Globus pallidus (tissue), 1 donor: ENCODE results near the gene GPR158.

Experiments
- DNase-seq: peaks from one replicate; pipeline ENCODE4 v3.0.0-alpha.2; 2015; ENCODE audit warnings: low spot score

Gene GPR158

GRCh38 chr10:25191162-25191895 lies 16.5 kb downstream of the GPR158 start:
- no peak for DNase-seq

GRCh38 chr10:25198151-25198550 lies 23.4 kb downstream of the GPR158 start:
- DNase-seq = no peak

GRCh38 chr10:25206693-25207414 lies 32.1 kb downstream of the GPR158 start:
- no peak for DNase-seq

- no peak for DNase-seq
Measured at GRCh38 chr10:25209618-25210017, 34.8 kb downstream of the GPR158 start.

GRCh38 chr10:25210265-25210664 lies 35.5 kb downstream of the GPR158 start:
- DNase-seq = no peak

DNA sequence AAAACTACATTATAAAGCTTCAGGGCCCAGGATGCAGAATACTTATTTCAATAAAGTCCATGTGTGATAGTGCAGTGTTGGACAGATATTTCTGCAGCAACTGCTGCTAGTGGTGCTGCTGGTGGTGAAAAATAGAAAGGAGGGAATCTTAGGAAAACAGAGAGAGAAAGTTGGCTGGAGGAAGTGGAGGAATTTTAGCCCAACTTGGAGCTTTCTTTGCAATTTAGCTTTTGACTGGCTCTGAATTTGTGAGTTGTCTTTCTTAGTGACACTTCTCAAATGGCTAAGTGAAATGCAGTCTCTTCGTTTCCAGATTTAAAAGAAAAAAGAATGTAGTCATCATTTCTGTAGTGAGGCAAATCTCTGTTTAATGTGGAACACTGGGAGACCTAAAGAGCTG lies 45.4 kb downstream of the GPR158 start:
- no peak for DNase-seq

- DNase-seq = no peak
Measured at GRCh38 chr10:25222085-25222660, 47.4 kb downstream of the GPR158 start.

- peak; percentile 81 for DNase-seq
Measured at GRCh38 chr10:25226775-25227682, 52.2 kb downstream of the GPR158 start.

DNA sequence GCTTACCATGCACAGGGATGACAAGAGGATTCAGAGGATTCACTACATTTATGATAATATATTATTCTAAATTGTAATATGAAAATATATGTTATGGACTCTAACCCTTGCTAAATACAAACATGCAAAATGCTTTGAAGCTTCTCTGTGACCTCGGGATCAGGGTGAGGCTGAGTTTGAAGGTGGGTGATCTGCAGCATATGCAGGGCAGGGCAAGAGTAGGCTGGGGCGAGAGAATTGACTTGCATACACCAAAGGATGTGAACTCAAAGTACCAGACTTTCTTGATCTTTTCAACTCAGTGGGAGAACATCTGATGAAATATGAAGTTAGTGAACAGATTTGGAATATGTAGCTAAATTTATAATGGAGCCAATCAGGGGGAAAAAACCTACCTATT lies 57.0 kb downstream of the GPR158 start:
- no peak for DNase-seq

DNA sequence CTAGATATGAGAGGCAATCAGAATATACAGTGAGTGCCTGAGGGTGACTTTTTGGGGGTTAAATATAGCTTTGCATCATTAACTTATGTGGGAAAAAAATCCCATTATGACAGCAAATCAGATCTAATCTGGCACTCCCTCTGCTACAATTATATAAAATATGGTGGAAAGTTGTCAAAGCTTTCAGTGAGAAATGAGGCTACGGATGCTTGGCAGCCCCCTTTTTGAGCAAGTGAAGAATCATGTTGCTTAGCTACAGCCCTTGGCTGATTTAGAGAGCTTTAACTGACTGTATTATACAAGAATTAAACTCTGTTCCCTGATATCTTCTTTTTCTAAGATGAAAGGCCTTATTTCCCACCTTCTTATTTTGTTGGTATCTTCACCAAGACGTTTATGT lies 57.4 kb downstream of the GPR158 start:
- no peak for DNase-seq

- DNase-seq = no peak
Measured at GRCh38 chr10:25245165-25245564, 70.4 kb downstream of the GPR158 start.

- DNase-seq = no peak
Measured at GRCh38 chr10:25257646-25258045, 82.8 kb downstream of the GPR158 start.

DNA sequence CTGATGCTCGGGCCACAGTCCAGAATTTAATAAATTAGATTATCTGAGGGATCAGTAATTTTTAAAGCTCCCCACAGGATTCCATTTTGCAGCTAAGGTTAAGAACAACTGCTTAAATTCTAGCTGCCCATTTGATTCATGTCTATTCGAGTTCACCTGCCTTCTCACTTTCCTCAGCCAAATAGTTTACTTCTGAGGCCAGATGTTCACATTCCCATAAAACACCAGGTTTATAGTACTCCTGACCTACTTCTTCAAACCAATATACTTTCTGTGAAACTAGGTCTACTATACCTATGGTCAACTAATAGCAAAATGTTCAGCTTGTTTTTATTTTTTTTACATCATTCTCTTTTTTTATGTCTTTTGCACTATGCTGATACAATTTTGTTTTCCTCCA lies 86.3 kb downstream of the GPR158 start:
- DNase-seq = no peak

DNA sequence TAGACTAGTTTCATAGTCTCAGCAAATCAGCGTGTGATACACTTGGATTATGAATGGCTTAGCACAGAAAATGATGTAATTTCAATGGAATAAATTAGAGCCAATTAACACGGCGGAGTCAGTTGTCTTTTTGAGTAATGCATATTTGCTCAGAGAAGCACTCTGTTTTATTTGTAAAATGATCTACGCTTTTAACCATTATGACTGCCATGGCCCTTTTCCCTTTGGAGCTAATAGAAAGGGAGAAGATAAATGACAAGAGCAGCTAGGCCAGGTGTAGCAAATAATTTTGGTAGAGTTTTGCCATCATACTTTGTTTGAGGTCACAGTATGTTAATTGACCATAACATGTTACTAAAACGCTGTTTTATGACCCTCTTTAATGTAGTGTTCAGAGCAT lies 86.8 kb downstream of the GPR158 start:
- DNase-seq = no peak

GRCh38 chr10:25263931-25264330 lies 89.1 kb downstream of the GPR158 start:
- DNase-seq = no peak

DNA sequence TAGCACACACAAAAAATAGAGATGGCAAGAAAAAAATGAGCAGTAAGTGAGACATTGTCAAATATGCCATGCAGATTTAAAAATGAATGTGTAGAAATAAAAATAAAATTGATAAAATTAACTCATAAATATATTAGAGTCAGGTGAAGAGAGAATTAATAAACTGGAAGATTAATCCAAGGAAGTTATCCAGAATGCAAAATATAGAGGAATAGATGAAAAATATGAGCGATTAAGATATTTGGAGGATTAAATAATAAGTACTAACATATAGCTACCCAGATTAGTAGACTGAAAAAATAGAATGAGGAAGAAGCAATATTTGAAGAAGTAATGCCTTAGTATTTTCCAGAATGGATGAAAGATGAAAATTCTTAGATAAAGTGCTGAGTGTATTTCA lies 103.4 kb downstream of the GPR158 start:
- DNase-seq = no peak

DNA sequence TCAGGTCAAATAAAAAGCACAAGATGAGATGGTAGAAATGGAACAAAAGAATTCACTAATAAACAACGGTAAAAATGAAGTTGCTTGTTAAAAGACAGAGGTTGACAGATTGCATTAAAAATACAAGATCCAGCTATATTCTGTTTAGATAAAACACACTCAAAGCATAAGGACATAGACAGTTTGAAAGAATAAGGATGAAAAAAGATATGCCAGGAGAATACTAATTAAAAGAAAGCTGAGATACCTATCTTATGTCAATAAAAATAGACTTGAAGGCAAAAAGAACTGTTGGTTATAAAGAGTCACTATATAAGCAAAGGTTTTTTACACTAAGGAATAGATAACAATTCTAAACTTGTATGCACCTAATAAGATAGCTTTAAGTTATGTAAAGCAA lies 105.3 kb downstream of the GPR158 start:
- DNase-seq = no peak

- no peak for DNase-seq
Measured at GRCh38 chr10:25280573-25280972, 105.8 kb downstream of the GPR158 start.

DNA sequence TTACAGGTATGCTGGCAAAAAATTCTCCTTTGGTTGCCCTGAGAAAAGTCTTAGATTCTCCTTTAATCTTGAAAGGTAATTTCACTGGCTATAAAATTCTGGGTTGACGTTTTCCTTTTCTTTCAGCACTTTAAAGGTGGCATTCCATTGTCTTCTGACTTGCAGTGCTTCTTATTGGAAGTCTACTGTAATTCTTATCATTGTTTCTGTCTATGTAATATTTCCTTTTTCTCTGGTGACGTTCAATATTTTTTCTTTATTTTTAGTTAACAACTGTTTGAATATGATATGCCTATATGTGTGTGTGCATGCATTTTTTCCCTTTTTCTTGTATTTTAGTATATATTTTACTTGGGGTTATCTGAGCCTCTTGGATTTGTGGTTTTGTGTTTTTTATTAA lies 111.0 kb downstream of the GPR158 start:
- no peak for DNase-seq

- no peak for DNase-seq
Measured at GRCh38 chr10:25288181-25288580, 113.4 kb downstream of the GPR158 start.

GRCh38 chr10:25294032-25294926 lies 119.5 kb downstream of the GPR158 start:
- no peak for DNase-seq
